Measurements from ENCODE around the gene MUC4. TPM values are rescaled to one million over a fixed set of nuclear protein-coding genes. Genes with fewer than 3 reads are reported as not detected.

MUC4 gene
- polyA plus RNA-seq, 3 donors, result not detected

- DNase-seq, result no peak
- 98% methylated on average over 19 of the region's 19 CpGs for WGBS (ENCODE audit: insufficient coverage)
- Histone ChIP-seq H3K27me3 (ENCODE audit: control insufficient read depth in 2 of 2, insufficient read depth in 2 of 2, low read length in 2 of 2) (peaks cover 0 to 12% of the 10 kb centered on the region in 2 donors), H3K9ac (ENCODE audit: insufficient read depth, low read length, poor library complexity, severe bottlenecking) (no peak overlapping the region), H3K27ac (ENCODE audit: low read depth in 1 of 2, low read length in 2 of 2) (no peak overlapping the region), H3K4me1 (ENCODE audit: control insufficient read depth in 1 of 2, insufficient read depth in 2 of 2, low read length in 2 of 2) (no peaks in the 10 kb centered on the region), H3K9me3 (replicated peaks in 1 of 2; ENCODE audit: control insufficient read depth in 1 of 2, insufficient read depth in 1 of 2, low read length in 2 of 2) (no peaks in the 10 kb centered on the region), H3K79me2 (ENCODE audit: insufficient read depth, low read length) (no peaks in the 10 kb centered on the region), H3K4me2 (replicated peaks; ENCODE audit: extremely low read depth, low read length, poor library complexity, severe bottlenecking) (no peak overlapping the region), H3K36me3 (replicated peaks in 1 of 2; ENCODE audit: control insufficient read depth in 1 of 2, insufficient read depth in 2 of 2, low read length in 2 of 2) (no peaks in the 10 kb centered on the region), H4K20me1 (ENCODE audit: insufficient read depth, low read length) (no peaks in the 10 kb centered on the region), H2AFZ (ENCODE audit: insufficient read depth, low read depth, low read length, poor library complexity, severe bottlenecking) (no peak overlapping the region), H3K4me3 (replicated peaks in 1 of 3; ENCODE audit: low read depth in 2 of 3, low read length in 3 of 3) (no peak overlapping the region)
- Mint-ChIP-seq H3K27ac (no peak overlapping the region), H3K27me3 (ENCODE audit: low read depth in 3 of 3) (peaks cover 18 to 32% (median 19%) of the 10 kb centered on the region in 3 donors), H3K9me3 (peaks cover 0 to 2% (median 0%) of the 10 kb centered on the region in 7 donors), H3K4me1 (no peaks in the 10 kb centered on the region), H3K36me3 (no peaks in the 10 kb centered on the region), H3K4me3 (no peak overlapping the region)
- TF ChIP-seq, protein P1, sequence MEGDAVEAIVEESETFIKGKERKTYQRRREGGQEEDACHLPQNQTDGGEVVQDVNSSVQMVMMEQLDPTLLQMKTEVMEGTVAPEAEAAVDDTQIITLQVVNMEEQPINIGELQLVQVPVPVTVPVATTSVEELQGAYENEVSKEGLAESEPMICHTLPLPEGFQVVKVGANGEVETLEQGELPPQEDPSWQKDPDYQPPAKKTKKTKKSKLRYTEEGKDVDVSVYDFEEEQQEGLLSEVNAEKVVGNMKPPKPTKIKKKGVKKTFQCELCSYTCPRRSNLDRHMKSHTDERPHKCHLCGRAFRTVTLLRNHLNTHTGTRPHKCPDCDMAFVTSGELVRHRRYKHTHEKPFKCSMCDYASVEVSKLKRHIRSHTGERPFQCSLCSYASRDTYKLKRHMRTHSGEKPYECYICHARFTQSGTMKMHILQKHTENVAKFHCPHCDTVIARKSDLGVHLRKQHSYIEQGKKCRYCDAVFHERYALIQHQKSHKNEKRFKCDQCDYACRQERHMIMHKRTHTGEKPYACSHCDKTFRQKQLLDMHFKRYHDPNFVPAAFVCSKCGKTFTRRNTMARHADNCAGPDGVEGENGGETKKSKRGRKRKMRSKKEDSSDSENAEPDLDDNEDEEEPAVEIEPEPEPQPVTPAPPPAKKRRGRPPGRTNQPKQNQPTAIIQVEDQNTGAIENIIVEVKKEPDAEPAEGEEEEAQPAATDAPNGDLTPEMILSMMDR (IDR thresholded peaks at IDR 0.05), result no peak
- intact Hi-C loops (cut with micrococcal nuclease), result no loop called here
Observed at GRCh38 chr3:195754141-195754540, 57.6 kb downstream of the MUC4 start.

- H3K27me3 Mint-ChIP-seq (ENCODE audit: low read depth in 3 of 3), result peaks cover 19 to 33% (median 22%) of the 10 kb centered on the region in 3 donors
- 97% methylated on average over 12 of the region's 14 CpGs for WGBS (ENCODE audit: insufficient coverage)
- H3K27me3 ChIP-seq (ENCODE audit: control insufficient read depth in 2 of 2, insufficient read depth in 2 of 2, low read length in 2 of 2), result peaks cover 0 to 12% of the 10 kb centered on the region in 2 donors
- no peaks in the 10 kb centered on the region for H3K9me3 ChIP-seq (replicated peaks in 1 of 2; ENCODE audit: control insufficient read depth in 1 of 2, insufficient read depth in 1 of 2, low read length in 2 of 2)
- DNase-seq, result no peak
- H3K36me3 ChIP-seq (replicated peaks in 1 of 2; ENCODE audit: control insufficient read depth in 1 of 2, insufficient read depth in 2 of 2, low read length in 2 of 2), result no peaks in the 10 kb centered on the region
- no peak overlapping the region for H3K4me3 ChIP-seq (replicated peaks in 1 of 3; ENCODE audit: low read depth in 2 of 3, low read length in 3 of 3)
- no peak overlapping the region for H3K27ac ChIP-seq (ENCODE audit: low read depth in 1 of 2, low read length in 2 of 2)
- no peak overlapping the region for H3K27ac Mint-ChIP-seq
- no peak overlapping the region for H3K4me2 ChIP-seq (replicated peaks; ENCODE audit: extremely low read depth, low read length, poor library complexity, severe bottlenecking)
- H3K79me2 ChIP-seq (ENCODE audit: insufficient read depth, low read length), result no peaks in the 10 kb centered on the region
- TF ChIP-seq, protein P1 (IDR thresholded peaks at IDR 0.05), result no peak
- H3K4me1 ChIP-seq (ENCODE audit: control insufficient read depth in 1 of 2, insufficient read depth in 2 of 2, low read length in 2 of 2), result no peaks in the 10 kb centered on the region
- H4K20me1 ChIP-seq (ENCODE audit: insufficient read depth, low read length), result no peaks in the 10 kb centered on the region
- no peak overlapping the region for H3K9ac ChIP-seq (ENCODE audit: insufficient read depth, low read length, poor library complexity, severe bottlenecking)
- no peak overlapping the region for H3K4me3 Mint-ChIP-seq
- peaks cover 0 to 2% (median 0%) of the 10 kb centered on the region in 7 donors for H3K9me3 Mint-ChIP-seq
- no peak overlapping the region for H2AFZ ChIP-seq (ENCODE audit: insufficient read depth, low read depth, low read length, poor library complexity, severe bottlenecking)
- H3K4me1 Mint-ChIP-seq, result no peaks in the 10 kb centered on the region
- intact Hi-C loops (cut with micrococcal nuclease), result no loop called here
- H3K36me3 Mint-ChIP-seq, result no peaks in the 10 kb centered on the region
Observed at GRCh38 chr3:195753581-195753980, 58.1 kb downstream of the MUC4 start.

Data from CD14-positive monocyte (primary cell).